Transverse colon (tissue), 3 donors: Measurements from ENCODE around the gene ZDHHC7.

Source experiments
- EP300 ChIP-seq: sonication (generic); formaldehyde crosslinking; IDR thresholded peaks from one replicate; pipeline ENCODE4 v1.6.1; 2017; ENCODE audit warnings: antibody characterized with exemption, low read depth
- POLR2A ChIP-seq: fragments of 450-650 bp; IDR thresholded peaks from one replicate; pipeline ENCODE4 v1.6.1; 2016; ENCODE audit warnings: antibody characterized with exemption, mild to moderate bottlenecking, moderate library complexity
- TF ChIP-seq, protein P1 (sequence below), 5 experiments: fragments of 200-600 bp in 3 of 5; fragments of 450-650 bp in 2 of 5; sonication (generic) in 3 of 5; IDR thresholded peaks; 1 replicate in 2 of 5; 2 replicates in 3 of 5; pipeline ENCODE4 v1.5.1; 2016 to 2017; ENCODE audit warnings: antibody characterized with exemption in 5 of 5, inconsistent platforms in 3 of 5, mild to moderate bottlenecking in 2 of 5, moderate library complexity in 1 of 5

- TF ChIP-seq EP300 = no peak
- TF ChIP-seq, protein P1, sequence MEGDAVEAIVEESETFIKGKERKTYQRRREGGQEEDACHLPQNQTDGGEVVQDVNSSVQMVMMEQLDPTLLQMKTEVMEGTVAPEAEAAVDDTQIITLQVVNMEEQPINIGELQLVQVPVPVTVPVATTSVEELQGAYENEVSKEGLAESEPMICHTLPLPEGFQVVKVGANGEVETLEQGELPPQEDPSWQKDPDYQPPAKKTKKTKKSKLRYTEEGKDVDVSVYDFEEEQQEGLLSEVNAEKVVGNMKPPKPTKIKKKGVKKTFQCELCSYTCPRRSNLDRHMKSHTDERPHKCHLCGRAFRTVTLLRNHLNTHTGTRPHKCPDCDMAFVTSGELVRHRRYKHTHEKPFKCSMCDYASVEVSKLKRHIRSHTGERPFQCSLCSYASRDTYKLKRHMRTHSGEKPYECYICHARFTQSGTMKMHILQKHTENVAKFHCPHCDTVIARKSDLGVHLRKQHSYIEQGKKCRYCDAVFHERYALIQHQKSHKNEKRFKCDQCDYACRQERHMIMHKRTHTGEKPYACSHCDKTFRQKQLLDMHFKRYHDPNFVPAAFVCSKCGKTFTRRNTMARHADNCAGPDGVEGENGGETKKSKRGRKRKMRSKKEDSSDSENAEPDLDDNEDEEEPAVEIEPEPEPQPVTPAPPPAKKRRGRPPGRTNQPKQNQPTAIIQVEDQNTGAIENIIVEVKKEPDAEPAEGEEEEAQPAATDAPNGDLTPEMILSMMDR (IDR thresholded peaks at IDR 0.05) = no peak
- no peak for TF ChIP-seq POLR2A
Measured at GRCh38 chr16:84960942-84961341, 50.4 kb downstream of the ZDHHC7 start.
